Peyer's patch (tissue), 4 donors: ENCODE data around the gene BROX. TPM values are rescaled to one million over a fixed set of nuclear protein-coding genes. Genes with fewer than 3 reads are reported as not detected.
"Not testable (repeated sequence)": the region's sequence is repeated elsewhere in the genome, so short reads cannot be mapped to it uniquely, and the experiment has no call there.

Experiments
- DNase-seq, 3 donors: peaks; one replicate each; pipeline ENCODE4 v3.0.0-alpha.2; 2017 to 2019
- H3K27ac ChIP-seq, 4 donors: fragments of 200-600 bp; sonication (generic); one replicate each; pipeline ENCODE4 v1.5.1; 2016 to 2019
- H3K27me3 ChIP-seq, 2 donors: fragments of 200-600 bp; sonication (generic); one replicate each; pipeline ENCODE4 v1.5.1; 2019
- H3K36me3 ChIP-seq, 3 donors: fragments of 200-600 bp; sonication (generic); one replicate each; pipeline ENCODE4 v1.5.1; 2016 to 2019
- H3K4me1 ChIP-seq, 4 donors: fragments of 200-600 bp; sonication (generic); one replicate each; pipeline ENCODE4 v1.5.1; 2016 to 2019
- H3K4me3 ChIP-seq, 4 donors: fragments of 200-600 bp; sonication (generic); 1 replicate in 3 of 4; 2 replicates in 1 of 4; pipeline ENCODE4 v1.5.1; 2016 to 2019; ENCODE audit warnings: mild to moderate bottlenecking in 1 of 4
- H3K9me3 ChIP-seq, 4 donors: fragments of 200-600 bp; sonication (generic); one replicate each; pipeline ENCODE4 v1.5.1; 2016 to 2019; ENCODE audit warnings: mild to moderate bottlenecking in 1 of 4
- CTCF ChIP-seq, 6 experiments: fragments of 450-650 bp in 4 of 6; fragments of 200-600 bp in 2 of 6; sonication (generic) in 1 of 6; IDR thresholded peaks; one replicate each; pipeline ENCODE4 v1.5.1; 2017 to 2019; ENCODE audit warnings: antibody characterized with exemption in 6 of 6, mild to moderate bottlenecking in 3 of 6, moderate library complexity in 1 of 6
- POLR2A ChIP-seq, 2 donors: fragments of 450-650 bp; IDR thresholded peaks; one replicate each; pipeline ENCODE4 v1.5.1; 2017; ENCODE audit warnings: antibody characterized with exemption in 2 of 2, mild to moderate bottlenecking in 2 of 2, moderate library complexity in 2 of 2
- total RNA-seq, 4 donors: library from RNA; depleted of rRNA; stranded (reverse); fragments of >200 nt; gene quantifications; one replicate each; pipeline ENCODE4 v1.1.0, GENCODE V29; 2016

The BROX gene
- total RNA-seq, 4 donors from 2014 or later, result 37.7 to 57.4 (median 43.9) TPM

GRCh38 chr1:222759451-222760035 lies 47.2 kb downstream of the BROX start:
- H3K36me3 ChIP-seq, result no peaks in the 10 kb centered on the region
- no peaks in the 10 kb centered on the region for H3K9me3 ChIP-seq
- TF ChIP-seq POLR2A (IDR thresholded peaks at IDR 0.05), result no peak
- TF ChIP-seq CTCF (IDR thresholded peaks at IDR 0.05), result no peak
- no peak overlapping the region for H3K4me3 ChIP-seq
- no peaks in the 10 kb centered on the region for H3K4me1 ChIP-seq
- H3K27me3 ChIP-seq, result no peaks in the 10 kb centered on the region
- H3K27ac ChIP-seq, result no peak overlapping the region
- no peak for DNase-seq

GRCh38 chr1:222761083-222761482 lies 48.7 kb downstream of the BROX start:
- Histone ChIP-seq H3K4me3 (no peak overlapping the region), H3K9me3 (no peaks in the 10 kb centered on the region), H3K27me3 (no peaks in the 10 kb centered on the region), H3K4me1 (no peaks in the 10 kb centered on the region), H3K36me3 (no peaks in the 10 kb centered on the region), H3K27ac (no peak overlapping the region)
- TF ChIP-seq CTCF (IDR thresholded peaks at IDR 0.05) (no peak), POLR2A (IDR thresholded peaks at IDR 0.05) (no peak)
- DNase-seq, result no peak

GRCh38 chr1:222762178-222762577 lies 49.8 kb downstream of the BROX start:
- H3K36me3 ChIP-seq, H3K27ac ChIP-seq: not testable (repeated sequence)

GRCh38 chr1:222767152-222767571 lies 54.8 kb downstream of the BROX start:
- TF ChIP-seq CTCF (IDR thresholded peaks at IDR 0.05) (no peak), POLR2A (IDR thresholded peaks at IDR 0.05) (no peak)
- Histone ChIP-seq H3K9me3 (peaks cover 0 to 6% (median 2%) of the 10 kb centered on the region in 4 donors), H3K27ac (no peak overlapping the region), H3K4me3 (no peak overlapping the region), H3K4me1 (peaks cover 0 to 2% (median 0%) of the 10 kb centered on the region in 4 donors), H3K27me3 (no peaks in the 10 kb centered on the region), H3K36me3 (no peaks in the 10 kb centered on the region)
- no peak for DNase-seq

More at GRCh38 chr1:222762178-222762577, 49.8 kb downstream of the BROX start:
- H3K4me3 ChIP-seq, H3K27me3 ChIP-seq, H3K4me1 ChIP-seq, H3K9me3 ChIP-seq, DNase-seq: not testable (repeated sequence)

GRCh38 chr1:222768592-222768991 lies 56.2 kb downstream of the BROX start:
- DNase-seq, result no peak
- Histone ChIP-seq H3K27ac (no peak overlapping the region), H3K4me1 (peaks cover 0 to 3% (median 0%) of the 10 kb centered on the region in 4 donors), H3K27me3 (no peaks in the 10 kb centered on the region), H3K4me3 (no peak overlapping the region), H3K36me3 (no peaks in the 10 kb centered on the region), H3K9me3 (peaks cover 0 to 6% (median 2%) of the 10 kb centered on the region in 4 donors)
- no peak for TF ChIP-seq CTCF (IDR thresholded peaks at IDR 0.05)
- TF ChIP-seq POLR2A (IDR thresholded peaks at IDR 0.05), result no peak

GRCh38 chr1:222769181-222769580 lies 56.8 kb downstream of the BROX start:
- Histone ChIP-seq H3K27ac (no peak overlapping the region), H3K36me3 (no peaks in the 10 kb centered on the region), H3K27me3 (no peaks in the 10 kb centered on the region), H3K4me1 (peaks cover 0 to 3% (median 0%) of the 10 kb centered on the region in 4 donors), H3K9me3 (peaks cover 0 to 6% (median 2%) of the 10 kb centered on the region in 4 donors), H3K4me3 (no peak overlapping the region)
- no peak for TF ChIP-seq POLR2A (IDR thresholded peaks at IDR 0.05)
- no peak for TF ChIP-seq CTCF (IDR thresholded peaks at IDR 0.05)
- no peak for DNase-seq
